GOT3 (cell line): ENCODE data around the gene PLSCR2.
"Not testable (repeated sequence)": the region's sequence is repeated elsewhere in the genome, so short reads cannot be mapped to it uniquely, and the experiment has no call there.

Source experiments
- DNase-seq: peaks from one replicate; lab custom pipeline; 2025; ENCODE audit warnings: mixed read lengths; lab: John Stamatoyannopoulos, UW

PLSCR2 gene

GRCh38 chr3:146469150-146470017 lies at the start of gene PLSCR2:
PLSCR2 (minus strand) TSS chr3:146469561; CDS start chr3:146459904, 9,657 bp downstream.
- DNase-seq: no peak

- DNase-seq: no peak
Observed at GRCh38 chr3:146517684-146518435, 48.5 kb upstream of the PLSCR2 start.

GRCh38 chr3:146513386-146514051 lies 44.2 kb upstream of the PLSCR2 start:
- DNase-seq: no peak

GRCh38 chr3:146511402-146512134 lies 42.2 kb upstream of the PLSCR2 start:
- DNase-seq: no peak

GRCh38 chr3:146507331-146508120 lies 38.2 kb upstream of the PLSCR2 start:
- DNase-seq: no peak

GRCh38 chr3:146505516-146505915 lies 36.2 kb upstream of the PLSCR2 start:
- no peak for DNase-seq

- DNase-seq: no peak
Observed at GRCh38 chr3:146504498-146505197, 35.3 kb upstream of the PLSCR2 start.

GRCh38 chr3:146503461-146504202 lies 34.3 kb upstream of the PLSCR2 start:
- peak; percentile 44 for DNase-seq

GRCh38 chr3:146502887-146503460 lies 33.6 kb upstream of the PLSCR2 start:
- no peak for DNase-seq

GRCh38 chr3:146501752-146502151 lies 32.4 kb upstream of the PLSCR2 start:
- no peak for DNase-seq

GRCh38 chr3:146499701-146500100 lies 30.3 kb upstream of the PLSCR2 start:
- DNase-seq: no peak

GRCh38 chr3:146498002-146498736 lies 28.8 kb upstream of the PLSCR2 start:
- no peak for DNase-seq

GRCh38 chr3:146497145-146497843 lies 27.9 kb upstream of the PLSCR2 start:
- not testable (repeated sequence) for DNase-seq

- no peak for DNase-seq
Observed at GRCh38 chr3:146496726-146497125, 27.4 kb upstream of the PLSCR2 start.

- DNase-seq: no peak
Observed at GRCh38 chr3:146496251-146496650, 26.9 kb upstream of the PLSCR2 start.

- DNase-seq: no peak
Observed at GRCh38 chr3:146493761-146494160, 24.4 kb upstream of the PLSCR2 start.

GRCh38 chr3:146493221-146493620 lies 23.9 kb upstream of the PLSCR2 start:
- no peak for DNase-seq

GRCh38 chr3:146491303-146491702 lies 21.9 kb upstream of the PLSCR2 start:
- DNase-seq: no peak
